Parathyroid adenoma (tissue), 2 donors: ENCODE data around the gene SLC34A3.

Experiments
- H2AFZ ChIP-seq: fragments of 300-600 bp; sonication (generic); one replicate; pipeline ENCODE4 v1.7.0; 2017; ENCODE audit warnings: antibody characterized with exemption, mild to moderate bottlenecking
- H3K27ac ChIP-seq: fragments of 300-600 bp; sonication (generic); one replicate; pipeline ENCODE4 v1.7.0; 2017
- H3K27me3 ChIP-seq: fragments of 300-600 bp; sonication (generic); one replicate; pipeline ENCODE4 v1.7.0; 2017; ENCODE audit warnings: low read length; ENCODE audit not compliant: control insufficient read depth, insufficient read depth
- H3K36me3 ChIP-seq: fragments of 300-600 bp; sonication (generic); one replicate; pipeline ENCODE4 v1.7.0; 2017; ENCODE audit warnings: low read length; ENCODE audit not compliant: control insufficient read depth, insufficient read depth
- H3K4me1 ChIP-seq: fragments of 300-600 bp; sonication (generic); one replicate; pipeline ENCODE4 v1.7.0; 2017; ENCODE audit warnings: control low read depth
- H3K4me2 ChIP-seq: fragments of 300-600 bp; sonication (generic); one replicate; pipeline ENCODE4 v1.7.0; 2017; ENCODE audit warnings: low read length
- H3K4me3 ChIP-seq: fragments of 300-600 bp; sonication (generic); one replicate; pipeline ENCODE4 v1.7.0; 2017; ENCODE audit warnings: low read depth, low read length
- H3K79me2 ChIP-seq: fragments of 300-600 bp; sonication (generic); one replicate; pipeline ENCODE4 v1.7.0; 2017; ENCODE audit warnings: control low read depth
- H3K9ac ChIP-seq: fragments of 300-600 bp; sonication (generic); one replicate; pipeline ENCODE4 v1.7.0; 2017; ENCODE audit warnings: mild to moderate bottlenecking
- H3K9me3 ChIP-seq: fragments of 300-600 bp; sonication (generic); one replicate; pipeline ENCODE4 v1.7.0; 2017; ENCODE audit warnings: low read length; ENCODE audit not compliant: control insufficient read depth
- TF ChIP-seq, protein P1 (sequence below): fragments of 300-600 bp; sonication (generic); IDR thresholded peaks from one replicate; pipeline ENCODE4 v1.7.0; 2017; ENCODE audit warnings: antibody characterized with exemption, mild to moderate bottlenecking
- donor health status: primary hyperparathyroidism.

SLC34A3 gene

DNA sequence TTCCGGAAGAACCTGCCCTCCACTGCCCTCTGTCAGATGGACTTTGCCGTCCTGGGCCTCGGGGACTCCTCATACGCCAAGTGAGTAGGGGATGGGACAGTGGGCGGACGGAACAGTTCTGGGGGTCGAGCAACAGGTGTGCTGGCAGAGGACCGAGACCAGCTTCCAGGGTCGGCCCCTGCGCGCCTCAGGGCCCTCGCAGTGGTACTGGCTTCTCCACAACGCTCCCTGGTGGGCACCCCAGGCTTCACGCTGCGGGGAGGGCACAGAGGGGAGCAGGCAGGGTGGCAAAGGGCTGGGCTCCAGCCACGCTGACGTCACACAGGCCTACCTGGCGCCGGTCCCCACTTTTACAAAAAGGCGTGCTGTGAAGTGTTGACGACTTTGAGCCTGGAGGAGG lies 18.2 kb upstream of the SLC34A3 start:
- no peak overlapping the region for H3K4me3 ChIP-seq
- H3K36me3 ChIP-seq = no peaks in the 10 kb centered on the region
- H3K79me2 ChIP-seq = no peaks in the 10 kb centered on the region
- no peaks in the 10 kb centered on the region for H3K4me1 ChIP-seq
- no peak overlapping the region for H3K9ac ChIP-seq
- no peak overlapping the region for H3K4me2 ChIP-seq
- no peaks in the 10 kb centered on the region for H3K9me3 ChIP-seq
- no peak overlapping the region for H2AFZ ChIP-seq
- no peaks in the 10 kb centered on the region for H3K27me3 ChIP-seq
- no peak overlapping the region for H3K27ac ChIP-seq
- TF ChIP-seq, protein P1, sequence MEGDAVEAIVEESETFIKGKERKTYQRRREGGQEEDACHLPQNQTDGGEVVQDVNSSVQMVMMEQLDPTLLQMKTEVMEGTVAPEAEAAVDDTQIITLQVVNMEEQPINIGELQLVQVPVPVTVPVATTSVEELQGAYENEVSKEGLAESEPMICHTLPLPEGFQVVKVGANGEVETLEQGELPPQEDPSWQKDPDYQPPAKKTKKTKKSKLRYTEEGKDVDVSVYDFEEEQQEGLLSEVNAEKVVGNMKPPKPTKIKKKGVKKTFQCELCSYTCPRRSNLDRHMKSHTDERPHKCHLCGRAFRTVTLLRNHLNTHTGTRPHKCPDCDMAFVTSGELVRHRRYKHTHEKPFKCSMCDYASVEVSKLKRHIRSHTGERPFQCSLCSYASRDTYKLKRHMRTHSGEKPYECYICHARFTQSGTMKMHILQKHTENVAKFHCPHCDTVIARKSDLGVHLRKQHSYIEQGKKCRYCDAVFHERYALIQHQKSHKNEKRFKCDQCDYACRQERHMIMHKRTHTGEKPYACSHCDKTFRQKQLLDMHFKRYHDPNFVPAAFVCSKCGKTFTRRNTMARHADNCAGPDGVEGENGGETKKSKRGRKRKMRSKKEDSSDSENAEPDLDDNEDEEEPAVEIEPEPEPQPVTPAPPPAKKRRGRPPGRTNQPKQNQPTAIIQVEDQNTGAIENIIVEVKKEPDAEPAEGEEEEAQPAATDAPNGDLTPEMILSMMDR = no peak

DNA sequence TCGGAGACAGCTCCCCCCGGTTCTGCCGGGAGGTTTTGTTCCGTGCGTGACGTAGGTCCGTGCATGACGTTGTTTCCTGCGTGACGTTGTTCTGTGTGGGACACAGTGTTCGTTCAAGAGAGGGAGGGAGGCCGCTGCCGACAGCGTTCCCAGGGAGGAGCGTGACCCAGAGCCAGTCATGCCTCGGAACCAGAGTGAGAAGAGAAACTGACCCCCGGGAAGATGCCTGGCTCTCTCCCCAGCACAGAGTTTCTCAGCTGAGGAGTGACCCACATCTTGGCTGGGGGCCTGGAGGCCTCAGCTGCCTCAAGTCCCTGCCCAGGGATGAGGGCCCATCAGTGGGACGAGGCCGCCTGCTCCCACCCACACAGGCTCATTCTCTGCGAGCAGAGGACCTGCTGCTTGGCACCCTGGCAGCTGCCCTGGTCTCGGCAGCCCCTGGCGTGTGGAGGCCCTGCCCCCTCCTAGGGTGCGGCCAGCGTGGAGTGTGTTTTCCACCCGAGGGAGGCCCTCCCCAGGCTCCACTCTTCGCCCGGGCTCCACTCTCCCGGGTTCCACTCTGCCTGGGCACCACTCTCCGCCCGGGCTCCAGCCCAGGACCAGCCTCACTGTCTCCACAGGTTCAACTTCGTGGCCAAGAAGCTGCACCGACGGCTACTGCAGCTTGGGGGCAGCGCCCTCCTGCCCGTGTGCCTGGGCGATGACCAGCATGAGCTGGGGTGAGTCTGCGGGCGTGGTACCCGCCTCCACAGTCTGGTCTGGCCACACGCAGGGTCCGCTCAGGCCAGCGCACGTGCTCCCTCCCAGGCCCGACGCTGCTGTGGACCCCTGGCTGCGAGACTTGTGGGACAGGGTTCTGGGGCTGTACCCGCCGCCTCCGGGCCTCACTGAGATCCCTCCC lies 17.3 kb upstream of the SLC34A3 start:
- no peak overlapping the region for H3K4me2 ChIP-seq
- no peak overlapping the region for H3K4me3 ChIP-seq
- H3K27me3 ChIP-seq = no peaks in the 10 kb centered on the region
- H3K4me1 ChIP-seq = no peaks in the 10 kb centered on the region
- no peaks in the 10 kb centered on the region for H3K9me3 ChIP-seq
- H3K79me2 ChIP-seq = no peaks in the 10 kb centered on the region
- H2AFZ ChIP-seq = no peak overlapping the region
- no peak overlapping the region for H3K27ac ChIP-seq
- TF ChIP-seq, protein P1 = no peak
- no peaks in the 10 kb centered on the region for H3K36me3 ChIP-seq
- H3K9ac ChIP-seq = no peak overlapping the region

DNA sequence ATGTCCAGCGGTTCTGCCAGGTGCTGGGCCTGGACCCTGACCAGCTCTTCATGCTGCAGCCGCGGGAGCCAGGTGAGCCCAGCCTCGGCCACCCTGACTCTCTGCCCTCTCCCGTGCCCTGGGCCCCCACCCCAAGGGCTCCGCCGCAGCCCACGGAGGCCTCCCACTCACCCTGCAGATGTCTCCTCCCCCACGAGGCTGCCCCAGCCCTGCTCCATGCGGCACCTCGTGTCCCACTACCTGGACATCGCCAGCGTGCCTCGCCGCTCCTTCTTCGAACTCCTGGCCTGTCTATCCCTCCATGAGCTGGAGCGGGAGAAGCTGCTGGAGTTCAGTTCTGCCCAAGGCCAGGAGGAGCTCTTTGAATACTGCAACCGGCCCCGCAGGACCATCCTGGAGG lies 16.1 kb upstream of the SLC34A3 start:
- H3K27ac ChIP-seq = no peak overlapping the region
- H3K36me3 ChIP-seq = no peaks in the 10 kb centered on the region
- H3K4me1 ChIP-seq = no peaks in the 10 kb centered on the region

DNA sequence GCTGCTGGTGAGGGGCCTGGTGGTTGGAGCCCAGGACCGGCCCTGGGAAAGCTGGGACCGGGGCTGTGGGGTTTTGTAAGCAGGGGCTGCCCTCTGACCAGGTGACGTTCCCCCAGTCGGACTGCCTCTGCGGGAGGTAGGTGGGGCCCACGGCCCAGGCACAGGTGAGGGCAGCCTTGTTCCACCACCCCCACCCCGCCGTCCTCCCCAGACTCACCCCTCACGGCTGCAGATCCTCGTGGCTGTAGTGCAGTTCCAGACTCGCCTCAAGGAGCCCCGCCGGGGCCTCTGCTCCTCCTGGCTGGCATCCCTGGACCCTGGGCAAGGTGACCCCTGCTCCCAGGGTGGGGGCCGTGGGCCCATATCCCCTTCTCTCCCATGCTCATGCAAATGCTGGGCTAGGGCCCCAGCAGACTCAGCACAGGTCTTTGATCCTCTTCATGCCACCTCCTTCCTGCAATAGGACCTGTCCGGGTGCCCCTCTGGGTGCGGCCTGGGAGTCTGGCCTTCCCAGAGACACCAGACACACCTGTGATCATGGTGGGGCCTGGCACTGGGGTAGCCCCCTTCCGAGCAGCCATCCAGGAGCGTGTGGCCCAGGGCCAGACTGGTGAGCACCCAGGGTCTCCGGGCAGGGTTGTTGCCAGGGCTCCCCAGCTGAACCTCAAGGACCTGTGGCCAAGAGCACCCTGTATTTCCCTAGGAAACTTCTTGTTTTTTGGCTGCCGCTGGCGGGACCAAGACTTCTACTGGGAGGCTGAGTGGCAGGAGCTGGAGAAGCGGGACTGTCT lies 15.3 kb upstream of the SLC34A3 start:
- no peaks in the 10 kb centered on the region for H3K27me3 ChIP-seq
- no peak overlapping the region for H2AFZ ChIP-seq
- H3K36me3 ChIP-seq = no peaks in the 10 kb centered on the region
- H3K27ac ChIP-seq = no peak overlapping the region
- TF ChIP-seq, protein P1 = no peak
- H3K4me2 ChIP-seq = no peak overlapping the region
- H3K9ac ChIP-seq = no peak overlapping the region
- no peaks in the 10 kb centered on the region for H3K4me1 ChIP-seq
- no peaks in the 10 kb centered on the region for H3K79me2 ChIP-seq
- H3K4me3 ChIP-seq = no peak overlapping the region
- H3K9me3 ChIP-seq = no peaks in the 10 kb centered on the region

More for the DNA sequence above, 16.1 kb upstream of the SLC34A3 start:
- H3K27me3 ChIP-seq = no peaks in the 10 kb centered on the region
- no peaks in the 10 kb centered on the region for H3K79me2 ChIP-seq
- H3K4me2 ChIP-seq = no peak overlapping the region
- no peaks in the 10 kb centered on the region for H3K9me3 ChIP-seq
- no peak overlapping the region for H2AFZ ChIP-seq
- H3K4me3 ChIP-seq = no peak overlapping the region
- TF ChIP-seq, protein P1 = no peak
- H3K9ac ChIP-seq = no peak overlapping the region
